A549 (cell line): ENCODE results near the gene BRSK2. TPM values are rescaled to one million over a fixed set of nuclear protein-coding genes. Genes with fewer than 3 reads are reported as not detected.

Source experiments
- ATAC-seq, 2 experiments: fragments of 200-7000 bp in 1 of 2; fragments of >200 bp in 1 of 2; cut with Nextera tagmentation in 1 of 2; cut with Tn5 transposase in 1 of 2; 3 replicates each; pipeline versions ENCODE4 v1.8.0 to v1.9.1; 2018 to 2020; ENCODE audit warnings: mild to moderate bottlenecking in 1 of 2, moderate library complexity in 1 of 2
- CTCF ChIA-PET: fragments of 300-600 bp; sonication (Branson Sonifier 250); formaldehyde crosslinking; extraction: SDS; loops from one replicate; lab custom pipeline; 2021; ENCODE audit warnings: antibody characterized with exemption, inconsistent platforms; lab: Yijun Ruan, JAX
- POLR2A ChIA-PET: fragments of 350-600 bp; formaldehyde crosslinking; extraction: SDS; loops from one replicate; lab custom pipeline; 2021; ENCODE audit warnings: antibody characterized with exemption, inconsistent platforms; lab: Yijun Ruan, JAX
- DNase-seq, 2 experiments: peaks; one replicate each; pipeline versions ENCODE4 v3.0.0 to v3.0.0-alpha.2; 2011 to 2016; ENCODE audit warnings: low read depth in 1 of 2, low spot score in 1 of 2
- FAIRE-seq: peaks from 2 replicates; lab custom pipeline; 2011; peaks lifted over from hg19 to GRCh38; lab: Jason Lieb, UNC
- H3K27ac ChIP-seq, 2 experiments: fragments of >200 bp; sonication (Bioruptor Twin); formaldehyde crosslinking; 3 replicates each; pipeline ENCODE4 v1.5.1; 2016 to 2017
- H3K4me1 ChIP-seq: fragments of >200 bp; sonication (Bioruptor Twin); formaldehyde crosslinking; 3 replicates; pipeline ENCODE4 v1.6.1; 2016
- H3K4me2 ChIP-seq: fragments of >200 bp; sonication (Bioruptor Twin); formaldehyde crosslinking; 3 replicates; pipeline ENCODE4 v1.6.1; 2016
- H3K4me3 ChIP-seq: fragments of >200 bp; sonication (Bioruptor Twin); formaldehyde crosslinking; 3 replicates; pipeline ENCODE4 v1.5.1; 2016
- H3K9me3 ChIP-seq: fragments of >200 bp; sonication (Bioruptor Twin); formaldehyde crosslinking; 3 replicates; pipeline ENCODE4 v1.6.1; 2016
- ATOH8 ChIP-seq: fragments of 250-450 bp; sonication (Bioruptor Pico); IDR thresholded peaks from 2 replicates; pipeline ENCODE4 v1.5.0; 2020; ENCODE audit warnings: low read depth, mild to moderate bottlenecking, moderate library complexity
- BHLHE40 ChIP-seq: IDR thresholded peaks from 2 replicates; pipeline ENCODE4 v1.6.1; 2012; ENCODE audit warnings: low read depth, low read length, inconsistent platforms
- CBX2 ChIP-seq: fragments of 200-600 bp; sonication (generic); IDR thresholded peaks from 2 replicates; pipeline ENCODE4 v1.6.1; 2016; ENCODE audit warnings: low read depth, mild to moderate bottlenecking, borderline replicate concordance
- CEBPB ChIP-seq, 2 experiments: fragments of >200 bp in 1 of 2; sonication (Bioruptor Twin) in 1 of 2; formaldehyde crosslinking in 1 of 2; IDR thresholded peaks; 2 replicates each; pipeline ENCODE4 v1.6.1; 2012 to 2016
- CHD4 ChIP-seq: fragments of 200-600 bp; sonication (generic); IDR thresholded peaks from 2 replicates; pipeline ENCODE4 v1.6.1; 2016; ENCODE audit warnings: antibody characterized with exemption, mild to moderate bottlenecking, borderline replicate concordance
- EHMT2 ChIP-seq: fragments of 200-600 bp; sonication (generic); IDR thresholded peaks from 2 replicates; pipeline ENCODE4 v1.6.1; 2016; ENCODE audit warnings: antibody characterized with exemption, low read depth, mild to moderate bottlenecking, moderate library complexity
- GATA3 ChIP-seq: IDR thresholded peaks from 2 replicates; pipeline ENCODE4 v1.6.1; 2012; ENCODE audit warnings: borderline replicate concordance
- HES2 ChIP-seq: fragments of >200 bp; sonication (Bioruptor Twin); formaldehyde crosslinking; IDR thresholded peaks from 2 replicates; pipeline ENCODE4 v1.6.1; 2016
- HOXB13 ChIP-seq: fragments of 250-450 bp; sonication (Bioruptor Pico); IDR thresholded peaks from 2 replicates; pipeline ENCODE4 v1.5.0; 2020; ENCODE audit warnings: low read depth, mild to moderate bottlenecking, moderate library complexity
- KDM1A ChIP-seq: fragments of 200-600 bp; sonication (generic); IDR thresholded peaks from 2 replicates; pipeline ENCODE4 v1.6.1; 2016; ENCODE audit warnings: low read depth, mild to moderate bottlenecking
- KDM5A ChIP-seq: fragments of 200-600 bp; sonication (generic); IDR thresholded peaks from 2 replicates; pipeline ENCODE4 v1.6.1; 2016; ENCODE audit warnings: antibody characterized with exemption, mild to moderate bottlenecking
- MYC ChIP-seq: IDR thresholded peaks from 2 replicates; pipeline ENCODE4 v1.6.1; 2012; ENCODE audit warnings: mild to moderate bottlenecking, inconsistent platforms, low read length, improper control_type of control experiment, borderline replicate concordance
- PBX3 ChIP-seq: IDR thresholded peaks from 2 replicates; pipeline ENCODE4 v1.6.1; 2012
- PHF8 ChIP-seq: fragments of 200-600 bp; sonication (generic); IDR thresholded peaks from 2 replicates; pipeline ENCODE4 v1.6.1; 2016; ENCODE audit warnings: low read depth, mild to moderate bottlenecking, antibody characterized with exemption, moderate library complexity, borderline replicate concordance
- POLR2A ChIP-seq: IDR thresholded peaks from 2 replicates; pipeline ENCODE4 v1.6.1; 2012; ENCODE audit warnings: mild to moderate bottlenecking, low read length
- POLR2AphosphoS2 ChIP-seq: conservative IDR thresholded peaks from 2 replicates; pipeline ENCODE4 v1.6.1; 2012; ENCODE audit warnings: low read length, improper control_type of control experiment, inconsistent platforms
- RARB ChIP-seq: fragments of 250-450 bp; sonication (Bioruptor Pico); IDR thresholded peaks from 2 replicates; pipeline ENCODE4 v1.8.0; 2021; ENCODE audit warnings: mild to moderate bottlenecking, moderate library complexity
- RFX5 ChIP-seq: fragments of 450-650 bp; IDR thresholded peaks from 2 replicates; pipeline ENCODE4 v1.7.1; 2014; ENCODE audit warnings: antibody characterized with exemption, mild to moderate bottlenecking, moderate library complexity
- SMC3 ChIP-seq: fragments of >200 bp; sonication (Bioruptor Twin); formaldehyde crosslinking; IDR thresholded peaks from 3 replicates; pipeline ENCODE4 v1.6.1; 2018; ENCODE audit warnings: inconsistent platforms
- SREBF2 ChIP-seq: fragments of 450-650 bp; IDR thresholded peaks from 2 replicates; pipeline ENCODE4 v1.6.1; 2014; ENCODE audit warnings: mild to moderate bottlenecking, moderate library complexity
- TP53 ChIP-seq: fragments of 250-450 bp; sonication (Bioruptor Pico); IDR thresholded peaks from 2 replicates; pipeline ENCODE4 v1.5.0; 2021; ENCODE audit warnings: mild to moderate bottlenecking, moderate library complexity
- USF2 ChIP-seq: fragments of 450-650 bp; IDR thresholded peaks from 2 replicates; pipeline ENCODE4 v1.6.1; 2014; ENCODE audit warnings: antibody characterized with exemption
- WGBS: methylation state at CpG from one replicate; pipeline ENCODE4 v1.1.6; 2017; ENCODE audit errors: missing lambda C conversion rate; 5-methylcytosine and 5-hydroxymethylcytosine counted together
- polyA plus RNA-seq, 4 experiments: library from polyadenylated mRNA; depleted of rRNA in 3 of 4; stranded (reverse); fragments of >200 nt; fragmentation: RNase III in 1 of 4; extraction: RNeasy Plus Mini Kit Qiagen cat#74134 plus additional on column Dnase treatment in 1 of 4; gene quantifications; 2 replicates in 3 of 4; 3 replicates in 1 of 4; pipeline ENCODE4 v1.2.3, GENCODE V29; 2011 to 2017

Gene BRSK2
- polyA plus RNA-seq, 2 of the 4 experiments (the other 2 are of a cell fraction), result 3.8 to 10.1 TPM

GRCh38 chr11:1445741-1446445, 56.2 kb downstream of the BRSK2 start:
- WGBS, result 92% methylated on average over 20 of the region's 30 CpGs
- POLR2A ChIA-PET, result no interaction called here
- Histone ChIP-seq H3K27ac (no peak overlapping the region), H3K4me2 (no peak overlapping the region), H3K9me3 (no peaks in the 10 kb centered on the region), H3K4me1 (no peaks in the 10 kb centered on the region), H3K4me3 (no peak overlapping the region)
- no peak for FAIRE-seq
- peak in 1 of 2 experiments; percentile 21 for DNase-seq
- CTCF ChIA-PET, result interaction anchor here (0.5 kb wide), 1 partner anchor 590 kb away, joined by 3 read pairs; no protein-coding TSS in a partner anchor
- no peak for TF ChIP-seq TP53 (CRISPR knock-in tag)
- TF ChIP-seq EHMT2, result no peak
- no peak for TF ChIP-seq PBX3
- TF ChIP-seq POLR2A, result no peak
- no peak for TF ChIP-seq HES2
- TF ChIP-seq PHF8, result no peak
- TF ChIP-seq CBX2, result no peak
- TF ChIP-seq RFX5, result no peak
- peak; percentile 50 to 53 for ATAC-seq

- ChIA-PET POLR2A (no interaction called here), CTCF (interaction anchor here (0.8 kb wide), 1 partner anchor 68 kb away, joined by 3 read pairs; no protein-coding TSS in a partner anchor)
- Histone ChIP-seq H3K4me1 (no peaks in the 10 kb centered on the region), H3K4me2 (no peak overlapping the region), H3K27ac (no peak overlapping the region), H3K4me3 (no peak overlapping the region), H3K9me3 (no peaks in the 10 kb centered on the region)
- TF ChIP-seq PHF8 (no peak), HOXB13 (CRISPR knock-in tag) (no peak), POLR2AphosphoS2 (no peak), KDM1A (no peak), ATOH8 (CRISPR knock-in tag) (no peak), GATA3 (no peak), MYC (no peak), EHMT2 (no peak), SMC3 (no peak), RARB (CRISPR knock-in tag) (no peak)
- no peak for ATAC-seq
- no peak for FAIRE-seq
- 89% methylated on average over 3 of the region's 9 CpGs for WGBS
- DNase-seq, result no peak
Observed at GRCh38 chr11:1446623-1447022, 56.9 kb downstream of the BRSK2 start.

GRCh38 chr11:1447845-1448825, 58.4 kb downstream of the BRSK2 start:
- H3K4me1 ChIP-seq, result no peaks in the 10 kb centered on the region
- WGBS, result 90% methylated on average over 21 of the region's 49 CpGs
- H3K9me3 ChIP-seq, result no peaks in the 10 kb centered on the region
- H3K27ac ChIP-seq, result no peak overlapping the region
- ATAC-seq (no peak), FAIRE-seq (no peak), DNase-seq (no peak)
- H3K4me3 ChIP-seq, result no peak overlapping the region
- ChIA-PET CTCF (interaction anchor here (1.2 to 1.8 kb wide), 2 partner anchors 11 to 127 kb away, joined by 3 to 4 read pairs; no protein-coding TSS in a partner anchor), POLR2A (no interaction called here)
- TF ChIP-seq GATA3, result no peak
- TF ChIP-seq SREBF2, result no peak
- TF ChIP-seq BHLHE40, result no peak
- TF ChIP-seq KDM5A, result no peak
- TF ChIP-seq CEBPB (IDR thresholded peaks at IDR 0.05), result no peak
- TF ChIP-seq CHD4, result no peak
- no peak for TF ChIP-seq USF2
- no peak for TF ChIP-seq KDM1A
- H3K4me2 ChIP-seq, result no peak overlapping the region
